Activated naive CD4-positive, alpha-beta T cell treated with anti-CD3 and anti-CD28 coated beads for 36 hours (primary cell): ENCODE data around the gene ATM. TPM values are rescaled to one million over a fixed set of nuclear protein-coding genes. Genes with fewer than 3 reads are reported as not detected.
"Not testable (repeated sequence)": the region's sequence is repeated elsewhere in the genome, so short reads cannot be mapped to it uniquely, and the experiment has no call there.

ENCODE experiments used
- CTCF ChIA-PET: fragments of 350-600 bp; sonication (Branson Sonifier 250); formaldehyde crosslinking; loops from one replicate; lab custom pipeline; 2021; ENCODE audit warnings: antibody characterized with exemption; lab: Charles Lee
- DNase-seq: peaks from one replicate; pipeline ENCODE4 v3.0.0-alpha.2; 2020
- H3K27ac Mint-ChIP-seq: one replicate; pipeline ENCODE4 v1.8.0; 2021; ENCODE audit warnings: mild to moderate bottlenecking, mixed read lengths
- H3K27me3 Mint-ChIP-seq: one replicate; pipeline ENCODE4 v1.8.0; 2021; ENCODE audit warnings: low read depth, mixed read lengths
- H3K36me3 Mint-ChIP-seq: one replicate; pipeline ENCODE4 v1.8.0; 2021; ENCODE audit warnings: low read depth, mixed read lengths
- H3K4me1 Mint-ChIP-seq: one replicate; pipeline ENCODE4 v1.8.0; 2021; ENCODE audit warnings: low read depth, mixed read lengths
- H3K4me3 Mint-ChIP-seq: one replicate; pipeline ENCODE4 v1.8.0; 2021; ENCODE audit warnings: mild to moderate bottlenecking, moderate library complexity, mixed read lengths
- H3K9me3 Mint-ChIP-seq: one replicate; pipeline ENCODE4 v1.8.0; 2021; ENCODE audit warnings: mixed read lengths
- intact Hi-C: fragments of 100-400 bp; cut with micrococcal nuclease; formaldehyde crosslinking; loops from one replicate; pipeline ENCODE4 v1.15.1; 2023
- total RNA-seq, 2 experiments: library from RNA; stranded (reverse); gene quantifications; one replicate each; pipeline ENCODE4 v1.2.3, GENCODE V29; 2021

Gene ATM
- total RNA-seq, 2 experiments from 2014 or later = 29.5 to 30.6 TPM

DNA sequence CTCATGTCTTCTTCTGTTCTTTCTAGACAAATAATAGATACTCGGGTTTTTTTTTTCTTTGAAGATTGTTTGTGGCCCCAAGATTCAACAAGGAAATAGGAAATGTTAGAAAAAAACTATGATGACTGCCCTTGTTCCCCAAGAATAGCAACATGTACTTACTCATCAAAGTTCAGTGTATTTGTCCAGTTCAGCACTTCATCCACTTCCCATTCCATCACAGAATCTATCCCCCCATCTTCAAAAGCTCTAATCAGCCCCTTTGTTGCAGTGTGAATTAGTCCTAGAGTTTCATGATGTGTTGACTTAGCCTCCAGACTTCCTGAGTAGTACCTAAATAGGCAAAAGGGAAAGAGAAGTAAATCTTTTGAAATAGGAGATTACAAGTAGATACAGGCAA is 170.2 kb downstream of the ATM start:
- H3K4me1 Mint-ChIP-seq = no peaks in the 10 kb centered on the region
- DNase-seq = no peak
- H3K4me3 Mint-ChIP-seq = no peak overlapping the region
- H3K36me3 Mint-ChIP-seq = no peaks in the 10 kb centered on the region
- no peak overlapping the region for H3K27ac Mint-ChIP-seq
- no peaks in the 10 kb centered on the region for H3K27me3 Mint-ChIP-seq
- CTCF ChIA-PET = no interaction called here
- intact Hi-C loops = no loop called here
- no peaks in the 10 kb centered on the region for H3K9me3 Mint-ChIP-seq

DNA sequence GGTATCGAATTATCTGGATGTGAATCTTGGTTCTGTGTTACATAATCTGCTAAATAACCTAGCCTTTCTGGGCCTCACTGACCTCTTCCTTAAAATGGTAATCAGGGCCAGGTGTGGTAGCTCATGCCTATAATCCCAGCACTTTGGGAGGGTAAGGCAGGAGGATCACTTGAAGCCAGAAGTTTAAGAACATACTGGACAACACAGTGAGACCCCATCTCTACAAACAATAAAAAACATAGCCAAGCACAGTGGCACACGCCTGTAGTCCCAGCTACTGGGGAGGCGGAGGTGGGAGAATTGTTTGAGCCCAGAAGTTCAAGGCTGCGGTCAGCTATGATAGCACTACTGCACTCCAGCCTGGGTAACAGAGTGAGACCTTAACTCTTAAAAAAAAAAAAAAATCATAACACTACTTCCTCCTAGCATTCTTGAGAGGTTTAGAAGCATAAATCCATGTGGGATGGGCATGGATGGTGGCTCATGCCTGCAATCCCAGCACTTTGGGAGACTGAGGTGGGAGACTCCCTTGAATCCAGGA is 171.9 kb downstream of the ATM start:
- Mint-ChIP-seq H3K36me3 (no peaks in the 10 kb centered on the region), H3K9me3 (no peaks in the 10 kb centered on the region), H3K4me1 (no peaks in the 10 kb centered on the region), H3K4me3 (no peak overlapping the region), H3K27ac (no peak overlapping the region), H3K27me3 (no peaks in the 10 kb centered on the region)
- intact Hi-C loops = no loop called here
- CTCF ChIA-PET = no interaction called here
- no peak for DNase-seq

DNA sequence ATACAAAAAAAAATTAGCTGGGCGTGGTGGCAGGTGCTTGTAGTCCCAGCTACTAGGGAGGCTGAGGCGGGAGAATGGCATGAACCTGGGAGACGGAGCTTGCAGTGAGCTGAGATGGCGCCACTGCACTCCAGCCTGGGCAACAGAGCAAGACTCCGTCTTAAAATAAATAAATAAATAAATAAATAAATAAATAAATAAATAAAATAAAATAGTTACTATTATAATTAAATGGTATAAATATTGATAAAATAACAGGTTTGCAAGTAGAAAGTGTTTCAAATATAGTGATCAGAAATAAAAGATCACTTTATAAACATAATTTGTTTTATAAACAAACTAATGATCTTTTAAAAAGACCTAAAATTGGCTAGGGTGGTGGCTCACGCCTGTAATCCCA is 173.8 kb downstream of the ATM start:
- intact Hi-C loops, H3K36me3 Mint-ChIP-seq: not testable (repeated sequence)

DNA sequence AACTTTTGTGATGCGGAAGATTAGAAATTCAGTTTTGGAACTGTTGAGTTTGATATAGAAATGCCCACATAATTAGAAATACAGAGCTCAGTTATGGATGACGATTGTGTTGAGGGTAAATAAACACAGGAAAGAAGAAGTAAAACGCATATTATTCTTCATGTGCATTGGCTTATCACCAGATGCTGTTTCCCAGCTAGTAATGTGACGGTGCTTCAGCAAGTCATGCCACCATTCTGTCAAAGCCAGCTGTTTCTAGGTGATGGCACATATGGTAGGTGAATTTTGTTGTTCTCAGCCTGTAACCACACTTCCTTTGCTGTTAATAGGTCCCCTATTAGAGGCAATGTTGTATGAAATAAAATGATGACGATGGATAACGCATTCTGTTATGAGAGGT is 175.6 kb downstream of the ATM start:
- Mint-ChIP-seq H3K9me3 (no peaks in the 10 kb centered on the region), H3K27ac (no peak overlapping the region), H3K36me3 (no peaks in the 10 kb centered on the region), H3K27me3 (no peaks in the 10 kb centered on the region), H3K4me3 (no peak overlapping the region), H3K4me1 (no peaks in the 10 kb centered on the region)
- DNase-seq = no peak
- intact Hi-C loops = no loop called here
- CTCF ChIA-PET = no interaction called here

More for the DNA sequence above, 173.8 kb downstream of the ATM start:
- DNase-seq, H3K4me3 Mint-ChIP-seq, H3K27me3 Mint-ChIP-seq, H3K4me1 Mint-ChIP-seq, H3K27ac Mint-ChIP-seq, CTCF ChIA-PET, H3K9me3 Mint-ChIP-seq: not testable (repeated sequence)

DNA sequence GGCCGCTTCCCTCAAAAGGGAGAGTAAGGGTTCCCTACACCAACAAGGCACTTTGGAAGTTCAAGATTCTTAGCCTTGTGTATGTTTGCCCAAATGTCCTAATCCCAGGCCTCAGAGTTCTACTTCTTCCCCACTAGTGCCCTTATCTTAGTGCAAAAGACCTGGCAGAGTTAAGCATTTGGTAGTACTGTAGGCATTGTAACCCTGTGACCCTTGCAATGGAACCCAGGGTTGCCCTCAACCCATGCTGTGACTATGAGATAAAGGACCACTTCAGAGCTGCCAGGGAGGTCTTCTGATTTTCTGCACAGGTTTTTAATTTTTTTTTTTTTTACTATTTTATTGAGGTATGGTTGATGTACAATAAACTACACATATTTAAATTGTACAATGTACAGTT is 179.4 kb downstream of the ATM start:
- CTCF ChIA-PET = interaction anchor here (1.3 kb wide), 1 partner anchor 246 kb away, joined by 3 read pairs; no protein-coding TSS in a partner anchor
- Mint-ChIP-seq H3K36me3 (no peaks in the 10 kb centered on the region), H3K4me1 (no peaks in the 10 kb centered on the region), H3K9me3 (no peaks in the 10 kb centered on the region), H3K4me3 (no peak overlapping the region), H3K27me3 (no peaks in the 10 kb centered on the region), H3K27ac (no peak overlapping the region)
- no peak for DNase-seq
- intact Hi-C loops = no loop called here

DNA sequence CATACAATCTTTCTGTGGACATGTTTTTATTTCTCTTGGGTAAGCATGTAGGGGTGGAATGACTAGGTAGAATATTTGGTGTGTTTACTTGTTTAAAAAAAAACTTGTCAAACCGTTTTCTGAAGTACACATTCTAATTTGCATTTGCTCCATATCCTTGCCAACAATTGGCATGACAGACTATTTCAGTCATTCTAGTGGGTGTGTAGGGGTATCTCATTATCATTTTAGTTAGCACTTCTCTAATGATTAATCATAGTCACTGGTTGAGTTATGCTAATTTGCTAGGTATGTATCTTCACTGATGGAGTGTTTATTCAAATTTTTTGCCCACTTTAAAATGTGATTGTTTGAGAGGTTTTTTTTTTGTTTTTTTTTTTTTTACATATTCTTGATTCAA is 180.2 kb downstream of the ATM start:
- intact Hi-C loops = no loop called here
- Mint-ChIP-seq H3K4me1 (no peaks in the 10 kb centered on the region), H3K4me3 (no peak overlapping the region), H3K36me3 (no peaks in the 10 kb centered on the region), H3K9me3 (no peaks in the 10 kb centered on the region), H3K27ac (no peak overlapping the region), H3K27me3 (no peaks in the 10 kb centered on the region)
- CTCF ChIA-PET = no interaction called here
- DNase-seq = no peak

DNA sequence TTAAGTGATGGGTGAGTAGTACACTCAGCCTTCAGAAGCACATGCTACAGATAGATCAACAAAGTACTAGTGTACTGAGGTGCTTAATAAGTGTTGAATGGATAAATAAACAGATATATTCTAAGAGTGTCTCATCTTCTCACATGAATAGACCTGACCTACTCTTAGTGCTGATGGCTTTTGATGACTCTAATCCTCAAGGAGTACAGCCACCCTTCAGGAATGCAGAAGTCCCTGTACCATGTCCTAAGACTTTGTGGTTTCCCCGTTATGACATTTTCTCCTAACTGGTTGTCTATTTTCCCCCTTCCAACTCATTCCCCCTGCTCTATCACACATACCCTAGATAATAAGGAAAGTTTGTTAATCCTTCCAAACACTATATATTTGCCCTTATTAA is 182.8 kb downstream of the ATM start:
- H3K27me3 Mint-ChIP-seq = no peaks in the 10 kb centered on the region

DNA sequence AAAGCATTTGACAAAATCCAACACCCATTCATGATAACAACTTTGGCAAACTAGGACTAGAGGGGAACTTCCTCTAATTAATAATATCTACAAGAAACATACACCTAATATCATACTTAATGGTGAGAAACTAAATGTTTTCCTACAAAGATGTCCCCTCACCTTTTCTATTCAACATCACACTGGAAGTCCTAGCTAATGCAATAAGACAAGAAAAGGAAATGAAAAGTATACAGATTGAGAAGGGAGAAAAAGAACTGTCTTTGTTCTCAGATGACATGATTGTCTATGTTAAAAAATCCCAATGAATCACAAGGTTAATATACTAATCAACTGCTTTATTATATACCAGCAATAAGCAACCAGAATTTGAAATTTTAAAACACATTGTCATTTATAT is 192.1 kb downstream of the ATM start:
- H3K27ac Mint-ChIP-seq = no peak overlapping the region
- CTCF ChIA-PET = no interaction called here
- no peaks in the 10 kb centered on the region for H3K4me1 Mint-ChIP-seq
- DNase-seq = no peak
- H3K9me3 Mint-ChIP-seq = peaks cover 2% of the 10 kb centered on the region
- intact Hi-C loops = loop anchor here (5.0 kb wide), 1 partner anchor 278 kb away; no protein-coding TSS in a partner anchor
- no peaks in the 10 kb centered on the region for H3K36me3 Mint-ChIP-seq
- H3K4me3 Mint-ChIP-seq = no peak overlapping the region
- no peaks in the 10 kb centered on the region for H3K27me3 Mint-ChIP-seq

More for the DNA sequence above, 182.8 kb downstream of the ATM start:
- Mint-ChIP-seq H3K36me3 (no peaks in the 10 kb centered on the region), H3K27ac (no peak overlapping the region), H3K4me1 (no peaks in the 10 kb centered on the region), H3K9me3 (no peaks in the 10 kb centered on the region), H3K4me3 (no peak overlapping the region)
- intact Hi-C loops = no loop called here
- CTCF ChIA-PET = no interaction called here
- no peak for DNase-seq

DNA sequence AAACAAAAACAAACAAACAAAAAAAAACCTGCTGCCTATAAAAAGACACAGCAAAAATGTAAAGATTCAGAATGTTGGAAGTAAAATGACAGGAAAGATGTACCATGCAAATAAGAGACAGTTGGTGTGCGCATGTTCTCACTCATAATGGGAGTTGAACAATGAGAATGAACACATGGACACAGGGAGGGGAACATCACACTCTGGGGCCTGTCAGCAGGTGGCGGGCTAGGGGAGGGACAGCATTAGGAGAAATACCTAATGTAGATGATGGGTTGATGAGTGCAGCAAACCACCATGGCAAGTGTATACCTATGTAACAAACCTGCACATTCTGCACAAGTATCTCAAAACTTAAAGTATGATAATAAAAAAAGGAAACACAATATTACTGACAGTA is 194.7 kb downstream of the ATM start:
- CTCF ChIA-PET = interaction anchor here (0.6 to 0.7 kb wide), 4 partner anchors 17 to 225 kb away, joined by 3 to 4 read pairs (median 3); no protein-coding TSS in a partner anchor
- not testable (repeated sequence) for H3K4me3 Mint-ChIP-seq, H3K4me1 Mint-ChIP-seq, H3K36me3 Mint-ChIP-seq, H3K9me3 Mint-ChIP-seq, H3K27me3 Mint-ChIP-seq, H3K27ac Mint-ChIP-seq
- DNase-seq = peak; percentile 47
- intact Hi-C loops = loop anchor here (1.0 to 5.0 kb wide), 2 partner anchors 231 to 280 kb away; no protein-coding TSS in a partner anchor

Other genes starting within 250 kb of the ATM start
- gene CUL5, start 214.2 kb upstream of the ATM start, total RNA-seq = 10 to 100 TPM; 25.9 to 26.2 TPM
- gene ACAT1, start 101.5 kb upstream of the ATM start, total RNA-seq = 10 to 100 TPM; 54.9 to 55.0 TPM
- gene NPAT, start 429 bp upstream of the ATM start, total RNA-seq = 10 to 100 TPM; 22.2 to 22.3 TPM
- 1 to 10 TPM; 2.2 to 3.1 TPM for gene C11orf65, start 244.5 kb downstream of the ATM start, total RNA-seq